Measurements from ENCODE around the gene RRP12.
"Not testable (repeated sequence)": the region's sequence is repeated elsewhere in the genome, so short reads cannot be mapped to it uniquely, and the experiment has no call there.

The RRP12 gene

GRCh38 chr10:97400665-97401454, at the start of gene RRP12:
TSS of gene RRP12 (minus strand) at chr10:97401340. CDS start at chr10:97401231, 109 bp downstream.
- DNase-seq (ENCODE audit: low read depth in 1 of 2, low spot score in 1 of 2), result peak; percentile 37 to 64

GRCh38 chr10:97450828-97451227, 49.7 kb upstream of the RRP12 start:
- DNase-seq (ENCODE audit: low read depth in 1 of 2, low spot score in 1 of 2), result no peak

- peak; percentile 72 to 85 for DNase-seq (ENCODE audit: low read depth in 1 of 2, low spot score in 1 of 2)
Measured at GRCh38 chr10:97445722-97446639, 44.8 kb upstream of the RRP12 start, which contains the start of the genes EXOSC1 and ZDHHC16. TSS of gene EXOSC1 (minus strand) at chr10:97446006. CDS start at chr10:97445985, 21 bp downstream. TSS of gene ZDHHC16 (plus strand) at chr10:97446175. CDS start at chr10:97451676, 5,501 bp downstream.

- no peak for DNase-seq (ENCODE audit: low read depth in 1 of 2, low spot score in 1 of 2)
Measured at GRCh38 chr10:97445357-97445721, 44.2 kb upstream of the RRP12 start.

- DNase-seq (ENCODE audit: low read depth in 1 of 2, low spot score in 1 of 2), result no peak
Measured at GRCh38 chr10:97444212-97444611, 43.1 kb upstream of the RRP12 start.

DNA sequence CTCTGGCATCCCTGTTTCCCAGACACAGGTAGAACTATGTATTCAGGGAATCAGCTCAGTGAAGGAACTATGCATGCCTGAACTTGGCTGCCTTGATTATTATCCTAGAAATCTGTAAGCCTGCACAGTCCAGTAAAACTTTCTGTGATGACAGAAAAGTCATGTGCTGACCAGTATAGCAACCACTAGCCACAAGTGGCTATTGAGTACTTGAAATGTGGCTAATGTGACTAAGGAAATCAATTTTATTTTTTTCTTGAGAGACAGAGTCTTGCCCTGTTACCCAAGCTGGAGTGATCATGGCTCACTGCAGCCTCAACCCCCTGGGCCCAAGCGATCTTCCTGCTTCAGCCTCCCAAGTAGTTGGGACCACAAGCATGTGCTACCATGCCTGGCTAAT, 41.1 kb upstream of the RRP12 start:
- DNase-seq (ENCODE audit: low read depth in 1 of 2, low spot score in 1 of 2), result no peak

DNA sequence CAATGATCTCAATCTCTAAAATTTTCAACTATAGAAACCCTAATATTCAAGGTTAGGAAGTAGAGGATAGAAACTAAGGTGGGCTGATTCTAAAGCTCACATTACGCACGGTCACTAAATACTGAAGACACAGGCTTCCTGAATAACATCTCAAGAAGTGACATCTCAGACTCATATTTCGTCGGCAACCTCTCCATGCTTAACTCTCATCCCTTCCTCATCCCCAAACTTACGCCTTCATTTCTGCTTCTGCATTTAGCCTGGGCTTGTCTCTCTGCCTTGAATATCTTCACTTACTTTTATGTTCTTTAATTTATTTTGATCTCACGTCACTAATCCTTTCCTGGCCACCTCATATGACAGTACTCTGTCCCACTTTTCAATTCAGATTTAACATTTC, 34.1 kb upstream of the RRP12 start:
- DNase-seq (ENCODE audit: low read depth in 1 of 2, low spot score in 1 of 2), result no peak

DNA sequence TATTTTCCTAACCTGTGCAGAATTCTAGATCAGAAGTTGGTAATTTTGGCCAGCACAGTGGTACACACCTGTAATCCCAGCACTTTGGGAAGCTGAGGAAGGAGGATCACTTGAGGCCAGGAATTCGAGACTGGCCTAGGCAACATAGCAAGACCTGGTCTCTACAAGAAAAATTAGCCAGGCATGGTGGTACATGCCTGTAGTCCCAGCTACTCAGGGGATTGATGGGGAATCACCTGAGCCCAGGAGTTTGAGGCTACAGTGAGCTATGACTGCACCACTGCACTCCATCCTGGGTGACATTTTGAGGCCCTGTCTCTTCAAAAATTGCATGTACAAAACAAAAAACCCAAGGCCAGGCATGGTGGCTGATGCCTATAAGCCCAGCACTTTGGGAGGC, 33.4 kb upstream of the RRP12 start:
- no peak for DNase-seq (ENCODE audit: low read depth in 1 of 2, low spot score in 1 of 2)

DNA sequence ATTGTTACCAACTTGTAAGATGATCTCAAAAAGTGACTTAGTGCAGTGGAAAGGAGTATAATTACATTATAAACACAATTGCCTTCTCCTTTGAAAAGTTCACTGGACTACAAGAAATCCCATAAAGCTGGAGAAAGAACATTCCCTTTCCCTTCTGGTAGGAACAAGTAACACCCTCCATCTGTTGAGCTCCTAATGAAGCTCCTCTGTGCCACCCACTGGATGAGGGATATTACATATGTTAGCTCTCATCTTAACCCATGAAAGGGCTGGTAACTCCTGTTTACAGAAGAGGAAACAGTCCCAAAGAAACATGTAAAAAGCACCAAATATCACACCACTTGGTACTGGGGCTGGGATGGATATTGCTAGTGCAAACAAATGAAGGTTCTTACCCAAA, 32.9 kb upstream of the RRP12 start:
- no peak for DNase-seq (ENCODE audit: low read depth in 1 of 2, low spot score in 1 of 2)

- DNase-seq (ENCODE audit: low read depth in 1 of 2, low spot score in 1 of 2), result no peak
Measured at GRCh38 chr10:97428572-97428981, 27.4 kb upstream of the RRP12 start.

DNA sequence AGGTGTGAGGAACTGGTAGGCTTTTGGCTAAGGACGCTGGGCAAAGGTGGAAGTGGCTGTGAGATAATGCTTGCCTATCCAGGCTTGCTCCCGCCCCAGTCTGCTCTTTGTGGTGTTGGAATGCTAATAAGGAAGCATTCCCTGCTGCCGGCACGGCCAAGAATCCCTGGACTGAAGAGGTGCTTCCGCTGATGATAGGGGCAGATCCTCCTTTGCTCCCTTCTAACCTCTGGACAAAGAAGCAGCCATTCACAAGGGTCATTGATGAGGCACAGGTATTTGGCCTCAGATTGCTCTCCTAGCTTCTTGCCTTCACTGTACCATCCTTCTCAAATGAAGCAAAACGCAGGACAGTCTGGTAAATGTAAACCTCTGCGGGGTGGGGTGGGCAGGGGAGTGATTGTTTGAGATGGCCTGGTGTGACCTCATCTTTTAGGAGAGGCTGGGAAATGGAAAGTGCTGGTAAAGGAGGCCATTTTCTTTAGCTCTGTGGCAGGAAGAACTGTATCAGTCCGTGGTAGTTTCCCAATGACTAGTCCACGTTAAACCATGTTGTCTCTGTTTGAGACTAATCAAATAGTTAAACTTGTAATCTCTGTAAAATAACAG, 26.5 kb upstream of the RRP12 start:
- no peak for DNase-seq (ENCODE audit: low read depth in 1 of 2, low spot score in 1 of 2)

- no peak for DNase-seq (ENCODE audit: low read depth in 1 of 2, low spot score in 1 of 2)
Measured at GRCh38 chr10:97426776-97427570, 25.8 kb upstream of the RRP12 start.

DNA sequence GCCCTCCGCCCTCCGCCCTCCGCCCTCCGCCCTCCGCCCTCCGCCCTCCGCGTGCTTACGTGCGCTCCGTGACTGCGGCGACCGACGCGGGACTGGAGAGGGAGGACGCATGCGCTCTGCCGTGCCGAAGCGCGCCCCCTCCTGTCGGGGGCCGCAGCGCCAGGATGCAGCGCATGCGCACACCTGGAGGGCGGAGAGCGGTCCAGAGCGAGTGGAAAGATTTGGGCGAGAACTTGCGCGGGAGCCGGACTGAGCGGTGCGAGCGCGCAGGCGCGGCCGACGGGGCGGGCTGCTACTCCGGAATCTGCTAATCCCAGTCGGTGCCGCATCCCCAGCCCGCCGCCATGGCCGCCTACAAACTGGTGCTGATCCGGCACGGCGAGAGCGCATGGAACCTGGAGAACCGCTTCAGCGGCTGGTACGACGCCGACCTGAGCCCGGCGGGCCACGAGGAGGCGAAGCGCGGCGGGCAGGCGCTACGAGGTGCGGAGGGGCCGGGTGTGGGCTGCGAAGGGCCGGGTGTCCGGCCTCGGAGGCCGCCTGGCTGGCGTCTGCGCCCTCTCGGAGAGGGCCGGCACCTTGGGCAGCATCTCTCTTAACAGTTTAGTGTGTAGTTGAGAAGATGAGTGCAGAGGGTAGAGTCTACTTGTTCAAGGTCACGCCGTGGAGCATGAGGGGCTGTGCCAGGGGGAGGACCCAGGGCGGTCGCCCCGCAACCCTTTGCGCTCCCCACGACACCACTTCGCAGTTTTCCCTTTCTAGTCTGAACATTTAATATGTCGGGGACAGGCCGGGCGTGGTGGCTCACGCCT, 25.0 kb upstream of the RRP12 start, which contains the start of gene PGAM1:
Gene PGAM1 (plus strand): TSS at position 228 of the 812 bp plus-strand sequence. CDS start 117 bp downstream, at position 345.
- DNase-seq (ENCODE audit: low read depth in 1 of 2, low spot score in 1 of 2), result peak; percentile 83 to 95

DNA sequence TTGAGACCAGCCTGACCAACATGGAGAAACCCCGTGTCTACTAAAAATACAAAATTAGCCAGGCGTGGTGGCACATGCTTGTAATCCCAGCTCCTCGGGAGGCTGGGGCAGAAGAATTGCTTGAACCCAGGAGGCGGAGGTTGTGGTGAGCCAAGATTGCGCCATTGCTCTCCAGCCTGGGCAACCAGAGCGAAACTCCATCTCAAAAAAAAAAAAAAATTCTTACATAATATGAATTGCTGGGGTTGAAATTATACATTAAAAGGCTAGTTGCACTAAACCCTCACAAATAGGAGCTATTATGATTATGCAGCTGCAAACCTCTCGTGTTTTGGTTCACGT, 22.6 kb upstream of the RRP12 start:
- not testable (repeated sequence) for DNase-seq (ENCODE audit: low read depth in 1 of 2, low spot score in 1 of 2)

GRCh38 chr10:97416565-97416964, 15.4 kb upstream of the RRP12 start:
- no peak for DNase-seq (ENCODE audit: low read depth in 1 of 2, low spot score in 1 of 2)

GRCh38 chr10:97412891-97413304, 11.8 kb upstream of the RRP12 start:
- peak in 1 of 2 donors; percentile 34 for DNase-seq (ENCODE audit: low read depth in 1 of 2, low spot score in 1 of 2)

- no peak for DNase-seq (ENCODE audit: low read depth in 1 of 2, low spot score in 1 of 2)
Measured at GRCh38 chr10:97411406-97411805, 10.3 kb upstream of the RRP12 start.

- no peak for DNase-seq (ENCODE audit: low read depth in 1 of 2, low spot score in 1 of 2)
Measured at GRCh38 chr10:97408496-97408992, 7.4 kb upstream of the RRP12 start.

- no peak for DNase-seq (ENCODE audit: low read depth in 1 of 2, low spot score in 1 of 2)
Measured at GRCh38 chr10:97407952-97408248, 6.8 kb upstream of the RRP12 start.
